Measurements from ENCODE around the gene GEMIN5.

GRCh38 chr5:154844809-154845208 is 93.2 kb downstream of the GEMIN5 start:
- TF ChIP-seq TAF1 (IDR thresholded peaks at IDR 0.05; ENCODE audit: low read depth, low read length) (no peak), CREB1 (IDR thresholded peaks at IDR 0.05) (no peak), POLR2AphosphoS5 (IDR thresholded peaks at IDR 0.05; ENCODE audit: low read depth, low read length) (no peak), YY1 (IDR thresholded peaks at IDR 0.05; ENCODE audit: low read depth, low read length) (no peak), ZNF274 (IDR thresholded peaks at IDR 0.05; ENCODE audit: borderline replicate concordance, extremely low read depth, low read length) (no peak), POLR2A (IDR thresholded peaks at IDR 0.05; ENCODE audit: control extremely low read depth in 1 of 2, low read depth in 2 of 2, low read length in 2 of 2) (no peak), RNF2 (IDR thresholded peaks at IDR 0.05; ENCODE audit: borderline replicate concordance, low read depth, low read length, missing control alignments, poor library complexity, severe bottlenecking) (no peak), EZH2 (IDR thresholded peaks at IDR 0.05; ENCODE audit: low read depth, low read length, severe bottlenecking) (no peak), CBX5 (IDR thresholded peaks at IDR 0.05; ENCODE audit: low read depth, low read length) (no peak), EP300 (IDR thresholded peaks at IDR 0.05; ENCODE audit: borderline replicate concordance in 1 of 2, low read depth in 2 of 2, low read length in 2 of 2) (no peak), SP4 (IDR thresholded peaks at IDR 0.05; ENCODE audit: low read length) (no peak), CBX8 (IDR thresholded peaks at IDR 0.05; ENCODE audit: borderline replicate concordance, low read depth, low read length) (no peak)
- TF ChIP-seq, protein P1, sequence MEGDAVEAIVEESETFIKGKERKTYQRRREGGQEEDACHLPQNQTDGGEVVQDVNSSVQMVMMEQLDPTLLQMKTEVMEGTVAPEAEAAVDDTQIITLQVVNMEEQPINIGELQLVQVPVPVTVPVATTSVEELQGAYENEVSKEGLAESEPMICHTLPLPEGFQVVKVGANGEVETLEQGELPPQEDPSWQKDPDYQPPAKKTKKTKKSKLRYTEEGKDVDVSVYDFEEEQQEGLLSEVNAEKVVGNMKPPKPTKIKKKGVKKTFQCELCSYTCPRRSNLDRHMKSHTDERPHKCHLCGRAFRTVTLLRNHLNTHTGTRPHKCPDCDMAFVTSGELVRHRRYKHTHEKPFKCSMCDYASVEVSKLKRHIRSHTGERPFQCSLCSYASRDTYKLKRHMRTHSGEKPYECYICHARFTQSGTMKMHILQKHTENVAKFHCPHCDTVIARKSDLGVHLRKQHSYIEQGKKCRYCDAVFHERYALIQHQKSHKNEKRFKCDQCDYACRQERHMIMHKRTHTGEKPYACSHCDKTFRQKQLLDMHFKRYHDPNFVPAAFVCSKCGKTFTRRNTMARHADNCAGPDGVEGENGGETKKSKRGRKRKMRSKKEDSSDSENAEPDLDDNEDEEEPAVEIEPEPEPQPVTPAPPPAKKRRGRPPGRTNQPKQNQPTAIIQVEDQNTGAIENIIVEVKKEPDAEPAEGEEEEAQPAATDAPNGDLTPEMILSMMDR (IDR thresholded peaks at IDR 0.05; ENCODE audit: control extremely low read depth in 1 of 3, insufficient read depth in 1 of 3, low read depth in 1 of 3, low read length in 3 of 3): no peak
- TF ChIP-seq, protein P2, sequence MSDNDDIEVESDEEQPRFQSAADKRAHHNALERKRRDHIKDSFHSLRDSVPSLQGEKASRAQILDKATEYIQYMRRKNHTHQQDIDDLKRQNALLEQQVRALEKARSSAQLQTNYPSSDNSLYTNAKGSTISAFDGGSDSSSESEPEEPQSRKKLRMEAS (IDR thresholded peaks at IDR 0.05): no peak

All from H1 (cell line).